GM12878 (cell line): ENCODE results near the gene KHDC1.
"Not testable (repeated sequence)": the region's sequence is repeated elsewhere in the genome, so short reads cannot be mapped to it uniquely, and the experiment has no call there.

Experiments used
- CTCF ChIP-seq, 3 experiments: IDR thresholded peaks in 2 of 3; conservative IDR thresholded peaks in 1 of 3; 2 replicates each; pipeline ENCODE4 v1.5.1; 2011; ENCODE audit warnings: low read depth in 3 of 3, low read length in 3 of 3, mild to moderate bottlenecking in 3 of 3, control low read depth in 2 of 3, moderate library complexity in 2 of 3, inconsistent platforms in 1 of 3, mixed read lengths in 1 of 3; ENCODE audit not compliant: control insufficient read depth in 2 of 3, insufficient read depth in 1 of 3; ENCODE audit errors: extremely low read depth in 1 of 3
- JUNB ChIP-seq: IDR thresholded peaks from 2 replicates; pipeline ENCODE4 v1.6.1; 2016; ENCODE audit warnings: antibody characterized with exemption, mild to moderate bottlenecking
- MTA3 ChIP-seq: IDR thresholded peaks from 2 replicates; pipeline ENCODE4 v1.6.1; 2012; ENCODE audit warnings: low read length, inconsistent platforms, borderline replicate concordance
- PML ChIP-seq: IDR thresholded peaks from 2 replicates; pipeline ENCODE4 v1.6.1; 2012; ENCODE audit warnings: low read length, inconsistent platforms
- POLR2A ChIP-seq: IDR thresholded peaks from 2 replicates; pipeline ENCODE4 v1.6.1; 2011; ENCODE audit warnings: low read depth, mild to moderate bottlenecking, low read length
- RAD21 ChIP-seq: IDR thresholded peaks from 2 replicates; pipeline ENCODE4 v1.6.1; 2011; ENCODE audit warnings: mild to moderate bottlenecking, low read depth, low read length, moderate library complexity; ENCODE audit not compliant: insufficient read depth
- YBX1 ChIP-seq: fragments of 450-650 bp; IDR thresholded peaks from 2 replicates; pipeline ENCODE4 v1.6.1; 2016; ENCODE audit warnings: antibody characterized with exemption
- YY1 ChIP-seq: IDR thresholded peaks from 2 replicates; pipeline ENCODE4 v1.6.1; 2011; ENCODE audit warnings: low read depth, mild to moderate bottlenecking, low read length
- ZNF207 ChIP-seq: fragments of 450-650 bp; IDR thresholded peaks from 2 replicates; pipeline ENCODE4 v1.6.1; 2014; ENCODE audit warnings: antibody characterized with exemption, mild to moderate bottlenecking, borderline replicate concordance
- ZNF384 ChIP-seq: IDR thresholded peaks from 2 replicates; pipeline ENCODE4 v1.6.1; 2012; ENCODE audit warnings: low read depth, mild to moderate bottlenecking, low read length, improper control_type of control experiment, borderline replicate concordance
- ZSCAN29 ChIP-seq: fragments of 450-650 bp; IDR thresholded peaks from 2 replicates; pipeline ENCODE4 v1.6.1; 2017; ENCODE audit warnings: mild to moderate bottlenecking, moderate library complexity
- TF ChIP-seq, protein P1 (sequence below): IDR thresholded peaks from 2 replicates; pipeline ENCODE4 v1.6.1; 2012; ENCODE audit warnings: low read depth, low read length, improper control_type of control experiment

- TF ChIP-seq ZNF207; CTCF (IDR thresholded peaks at IDR 0.05 in 2 of 3, conservative IDR thresholded peaks at IDR 0.05 in 1 of 3; ENCODE audit: control insufficient read depth in 2 of 3, extremely low read depth in 1 of 3, insufficient read depth in 1 of 3, low read depth in 3 of 3, low read length in 3 of 3); YBX1; JUNB; POLR2A; MTA3; ZSCAN29; ZNF384; PML; RAD21; YY1: not testable (repeated sequence)
- TF ChIP-seq, protein P1, sequence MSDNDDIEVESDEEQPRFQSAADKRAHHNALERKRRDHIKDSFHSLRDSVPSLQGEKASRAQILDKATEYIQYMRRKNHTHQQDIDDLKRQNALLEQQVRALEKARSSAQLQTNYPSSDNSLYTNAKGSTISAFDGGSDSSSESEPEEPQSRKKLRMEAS: not testable (repeated sequence)
These were observed 8.7 kb downstream of the KHDC1 start for GRCh38 chr6:73254323-73254722.
